Measurements from ENCODE around the gene DNAH3. TPM values are rescaled to one million over a fixed set of nuclear protein-coding genes. Genes with fewer than 3 reads are reported as not detected.

The DNAH3 gene
- total and polyA plus RNA-seq, 2 of the 13 experiments (the other 11 are each of a cell fraction or from before 2014, with no cell fraction given), result 0.07 to 0.08 TPM

DNA sequence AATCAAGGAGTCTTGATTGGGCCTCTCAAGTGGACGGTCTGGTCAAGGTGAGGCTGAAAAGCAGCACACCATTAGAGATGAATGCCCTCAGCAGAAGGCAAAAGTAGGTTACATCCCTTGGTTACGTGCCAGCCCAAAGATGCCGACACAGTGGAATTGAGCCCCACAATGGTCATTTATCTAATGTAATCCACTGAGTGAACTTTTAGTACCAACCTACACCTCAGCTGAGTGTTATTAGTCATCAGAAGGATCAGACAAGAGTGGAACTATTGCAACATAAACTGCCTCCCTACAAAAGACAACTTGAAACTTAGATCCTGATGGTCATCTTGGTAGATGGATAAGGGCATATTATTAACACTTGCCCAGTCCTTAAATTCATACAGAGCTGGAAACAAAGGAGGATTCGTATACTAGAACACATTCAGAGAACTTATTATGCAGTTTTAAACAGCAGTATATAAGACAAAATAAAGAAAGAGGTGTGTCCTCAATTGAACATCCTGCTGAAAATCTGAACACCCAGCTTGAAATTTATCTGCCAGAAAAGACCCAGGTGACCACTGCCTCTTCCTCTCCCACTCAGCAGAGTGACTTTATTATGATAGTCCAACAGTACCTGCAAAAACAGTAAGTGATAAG is 253.3 kb downstream of the DNAH3 start (continued):
- no peak for TF ChIP-seq SNAPC4 (CRISPR knock-in tag; IDR thresholded peaks at IDR 0.05)
- no peak for TF ChIP-seq RFX3 (CRISPR knock-in tag; IDR thresholded peaks at IDR 0.05)
- no peak for TF ChIP-seq IRF2 (CRISPR knock-in tag; IDR thresholded peaks at IDR 0.05)
- TF ChIP-seq ZNF720 (CRISPR knock-in tag; IDR thresholded peaks at IDR 0.05), result no peak
- no peak for TF ChIP-seq ZNF724P (CRISPR knock-in tag; IDR thresholded peaks at IDR 0.05; ENCODE audit: borderline replicate concordance)
- TF ChIP-seq ZNF292 (CRISPR knock-in tag; IDR thresholded peaks at IDR 0.05; ENCODE audit: borderline replicate concordance, low read depth), result no peak
- 0 out of 2 replicates have a peak, but pooled peaks have one; percentile 35 for TF ChIP-seq NCOA2 (CRISPR knock-in tag; IDR thresholded peaks at IDR 0.05)
- TF ChIP-seq, protein P1, sequence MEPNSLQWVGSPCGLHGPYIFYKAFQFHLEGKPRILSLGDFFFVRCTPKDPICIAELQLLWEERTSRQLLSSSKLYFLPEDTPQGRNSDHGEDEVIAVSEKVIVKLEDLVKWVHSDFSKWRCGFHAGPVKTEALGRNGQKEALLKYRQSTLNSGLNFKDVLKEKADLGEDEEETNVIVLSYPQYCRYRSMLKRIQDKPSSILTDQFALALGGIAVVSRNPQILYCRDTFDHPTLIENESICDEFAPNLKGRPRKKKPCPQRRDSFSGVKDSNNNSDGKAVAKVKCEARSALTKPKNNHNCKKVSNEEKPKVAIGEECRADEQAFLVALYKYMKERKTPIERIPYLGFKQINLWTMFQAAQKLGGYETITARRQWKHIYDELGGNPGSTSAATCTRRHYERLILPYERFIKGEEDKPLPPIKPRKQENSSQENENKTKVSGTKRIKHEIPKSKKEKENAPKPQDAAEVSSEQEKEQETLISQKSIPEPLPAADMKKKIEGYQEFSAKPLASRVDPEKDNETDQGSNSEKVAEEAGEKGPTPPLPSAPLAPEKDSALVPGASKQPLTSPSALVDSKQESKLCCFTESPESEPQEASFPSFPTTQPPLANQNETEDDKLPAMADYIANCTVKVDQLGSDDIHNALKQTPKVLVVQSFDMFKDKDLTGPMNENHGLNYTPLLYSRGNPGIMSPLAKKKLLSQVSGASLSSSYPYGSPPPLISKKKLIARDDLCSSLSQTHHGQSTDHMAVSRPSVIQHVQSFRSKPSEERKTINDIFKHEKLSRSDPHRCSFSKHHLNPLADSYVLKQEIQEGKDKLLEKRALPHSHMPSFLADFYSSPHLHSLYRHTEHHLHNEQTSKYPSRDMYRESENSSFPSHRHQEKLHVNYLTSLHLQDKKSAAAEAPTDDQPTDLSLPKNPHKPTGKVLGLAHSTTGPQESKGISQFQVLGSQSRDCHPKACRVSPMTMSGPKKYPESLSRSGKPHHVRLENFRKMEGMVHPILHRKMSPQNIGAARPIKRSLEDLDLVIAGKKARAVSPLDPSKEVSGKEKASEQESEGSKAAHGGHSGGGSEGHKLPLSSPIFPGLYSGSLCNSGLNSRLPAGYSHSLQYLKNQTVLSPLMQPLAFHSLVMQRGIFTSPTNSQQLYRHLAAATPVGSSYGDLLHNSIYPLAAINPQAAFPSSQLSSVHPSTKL (CRISPR knock-in tag; IDR thresholded peaks at IDR 0.05), result peak; percentile 41
- no peak for TF ChIP-seq ZNF101 (CRISPR knock-in tag; IDR thresholded peaks at IDR 0.05; ENCODE audit: borderline replicate concordance, low read depth)
- TF ChIP-seq ZGPAT (CRISPR knock-in tag; IDR thresholded peaks at IDR 0.05), result no peak
- TF ChIP-seq, protein P2, sequence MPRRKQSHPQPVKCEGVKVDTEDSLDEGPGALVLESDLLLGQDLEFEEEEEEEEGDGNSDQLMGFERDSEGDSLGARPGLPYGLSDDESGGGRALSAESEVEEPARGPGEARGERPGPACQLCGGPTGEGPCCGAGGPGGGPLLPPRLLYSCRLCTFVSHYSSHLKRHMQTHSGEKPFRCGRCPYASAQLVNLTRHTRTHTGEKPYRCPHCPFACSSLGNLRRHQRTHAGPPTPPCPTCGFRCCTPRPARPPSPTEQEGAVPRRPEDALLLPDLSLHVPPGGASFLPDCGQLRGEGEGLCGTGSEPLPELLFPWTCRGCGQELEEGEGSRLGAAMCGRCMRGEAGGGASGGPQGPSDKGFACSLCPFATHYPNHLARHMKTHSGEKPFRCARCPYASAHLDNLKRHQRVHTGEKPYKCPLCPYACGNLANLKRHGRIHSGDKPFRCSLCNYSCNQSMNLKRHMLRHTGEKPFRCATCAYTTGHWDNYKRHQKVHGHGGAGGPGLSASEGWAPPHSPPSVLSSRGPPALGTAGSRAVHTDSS (CRISPR knock-in tag; conservative IDR thresholded peaks at IDR 0.05), result no peak
- TF ChIP-seq EHMT2 (IDR thresholded peaks at IDR 0.05; ENCODE audit: borderline replicate concordance, low read depth, low read length), result no peak

All from HepG2 (cell line).